Lower leg skin (tissue), 3 donors: ENCODE results near the gene ATPAF2.

Experiments used
- CTCF ChIP-seq, 3 donors: fragments of 450-650 bp; IDR thresholded peaks; one replicate each; pipeline ENCODE4 v1.5.1; 2016; ENCODE audit warnings: antibody characterized with exemption in 3 of 3, mild to moderate bottlenecking in 3 of 3, moderate library complexity in 2 of 3
- POLR2A ChIP-seq, 2 donors: fragments of 450-650 bp; IDR thresholded peaks; one replicate each; pipeline ENCODE4 v1.6.1; 2016 to 2017; ENCODE audit warnings: antibody characterized with exemption in 2 of 2, mild to moderate bottlenecking in 1 of 2, moderate library complexity in 1 of 2

GRCh38 chr17:17972952-17973254, 66.1 kb downstream of the ATPAF2 start:
- TF ChIP-seq CTCF (IDR thresholded peaks at IDR 0.05) (no peak), POLR2A (IDR thresholded peaks at IDR 0.05) (no peak)
